ENCODE measurements around the gene ITGBL1.

The ITGBL1 gene

GRCh38 chr13:101736566-101736965 lies 284.1 kb downstream of the ITGBL1 start:
- H3K4me3 ChIP-seq (ENCODE audit: low read depth, low read length), result no peak overlapping the region
- DNase-seq (ENCODE audit: low read depth), result no peak
- TF ChIP-seq CTCF (IDR thresholded peaks at IDR 0.05; ENCODE audit: low read depth, low read length), result no peak
- no peak for TF ChIP-seq POLR2A (IDR thresholded peaks at IDR 0.05; ENCODE audit: extremely low read depth, insufficient read length)
- TF ChIP-seq MYC (IDR thresholded peaks at IDR 0.05; ENCODE audit: low read depth, low read length), result no peak
- TF ChIP-seq MAX (IDR thresholded peaks at IDR 0.05; ENCODE audit: low read depth, low read length), result no peak

GRCh38 chr13:101738336-101738735 lies 285.9 kb downstream of the ITGBL1 start:
- no peak overlapping the region for H3K4me3 ChIP-seq (ENCODE audit: low read depth, low read length)
- TF ChIP-seq CTCF (IDR thresholded peaks at IDR 0.05; ENCODE audit: low read depth, low read length), result no peak
- no peak for TF ChIP-seq POLR2A (IDR thresholded peaks at IDR 0.05; ENCODE audit: extremely low read depth, insufficient read length)
- TF ChIP-seq MYC (IDR thresholded peaks at IDR 0.05; ENCODE audit: low read depth, low read length), result no peak
- no peak for TF ChIP-seq MAX (IDR thresholded peaks at IDR 0.05; ENCODE audit: low read depth, low read length)
- no peak for DNase-seq (ENCODE audit: low read depth)

- no peak for DNase-seq (ENCODE audit: low read depth)
- H3K4me3 ChIP-seq (ENCODE audit: low read depth, low read length), result no peak overlapping the region
- TF ChIP-seq MAX (IDR thresholded peaks at IDR 0.05; ENCODE audit: low read depth, low read length), result no peak
- no peak for TF ChIP-seq POLR2A (IDR thresholded peaks at IDR 0.05; ENCODE audit: extremely low read depth, insufficient read length)
- no peak for TF ChIP-seq MYC (IDR thresholded peaks at IDR 0.05; ENCODE audit: low read depth, low read length)
- no peak for TF ChIP-seq CTCF (IDR thresholded peaks at IDR 0.05; ENCODE audit: low read depth, low read length)
These were observed 287.1 kb downstream of the ITGBL1 start for GRCh38 chr13:101739382-101740178.

- no peak for DNase-seq (ENCODE audit: low read depth)
- TF ChIP-seq MAX (IDR thresholded peaks at IDR 0.05; ENCODE audit: low read depth, low read length) (no peak), MYC (IDR thresholded peaks at IDR 0.05; ENCODE audit: low read depth, low read length) (no peak), POLR2A (IDR thresholded peaks at IDR 0.05; ENCODE audit: extremely low read depth, insufficient read length) (no peak), CTCF (IDR thresholded peaks at IDR 0.05; ENCODE audit: low read depth, low read length) (no peak)
These were observed 294.0 kb downstream of the ITGBL1 start for GRCh38 chr13:101746513-101746912.

GRCh38 chr13:101747039-101747438 lies 294.6 kb downstream of the ITGBL1 start:
- no peak for TF ChIP-seq CTCF (IDR thresholded peaks at IDR 0.05; ENCODE audit: low read depth, low read length)
- TF ChIP-seq MYC (IDR thresholded peaks at IDR 0.05; ENCODE audit: low read depth, low read length), result no peak
- no peak for TF ChIP-seq MAX (IDR thresholded peaks at IDR 0.05; ENCODE audit: low read depth, low read length)
- TF ChIP-seq POLR2A (IDR thresholded peaks at IDR 0.05; ENCODE audit: extremely low read depth, insufficient read length), result no peak
- no peak for DNase-seq (ENCODE audit: low read depth)
- H3K4me3 ChIP-seq (ENCODE audit: low read depth, low read length), result no peak overlapping the region

More at GRCh38 chr13:101746513-101746912, 294.0 kb downstream of the ITGBL1 start:
- H3K4me3 ChIP-seq (ENCODE audit: low read depth, low read length), result no peak overlapping the region
